GM18858 (cell line): ENCODE results near the gene ZBED5.
"Not testable (repeated sequence)": the region's sequence is repeated elsewhere in the genome, so short reads cannot be mapped to it uniquely, and the experiment has no call there.

Experiments used
- ATAC-seq: cut with Tn5 transposase; IDR thresholded peaks from one replicate; pipeline ENCODE4 v1.9.1; 2021; ENCODE audit not compliant: unreplicated experiment

The ZBED5 gene

GRCh38 chr11:10844356-10844755, 13.5 kb downstream of the ZBED5 start:
- ATAC-seq, result no peak

- ATAC-seq, result no peak
Measured at GRCh38 chr11:10838881-10839280, 19.0 kb downstream of the ZBED5 start.

GRCh38 chr11:10838083-10838482, 19.8 kb downstream of the ZBED5 start:
- ATAC-seq, result no peak

GRCh38 chr11:10836884-10837283, 21.0 kb downstream of the ZBED5 start:
- ATAC-seq, result not testable (repeated sequence)

GRCh38 chr11:10829139-10829538, 28.7 kb downstream of the ZBED5 start:
- ATAC-seq, result no peak

- no peak for ATAC-seq
Measured at GRCh38 chr11:10828402-10828801, 29.5 kb downstream of the ZBED5 start.

GRCh38 chr11:10824888-10825287, 33.0 kb downstream of the ZBED5 start:
- ATAC-seq, result peak; percentile 72

- no peak for ATAC-seq
Measured at GRCh38 chr11:10823152-10823579, 34.7 kb downstream of the ZBED5 start.

- not testable (repeated sequence) for ATAC-seq
Measured at GRCh38 chr11:10822491-10822890, 35.4 kb downstream of the ZBED5 start.

GRCh38 chr11:10818594-10818993, 39.3 kb downstream of the ZBED5 start:
- no peak for ATAC-seq

GRCh38 chr11:10813945-10814344, 43.9 kb downstream of the ZBED5 start:
- no peak for ATAC-seq

- ATAC-seq, result peak; percentile 5
Measured at GRCh38 chr11:10809373-10810160, 48.3 kb downstream of the ZBED5 start.

- ATAC-seq, result peak; percentile 82
Measured at GRCh38 chr11:10808553-10809372, 49.1 kb downstream of the ZBED5 start, which contains the start of gene EIF4G2. EIF4G2 (minus strand) TSS chr11:10808926.

GRCh38 chr11:10808235-10808552, 49.7 kb downstream of the ZBED5 start:
- peak; percentile 7 for ATAC-seq

GRCh38 chr11:10807493-10808234, 50.2 kb downstream of the ZBED5 start:
- ATAC-seq, result no peak

GRCh38 chr11:10806206-10806605, 51.6 kb downstream of the ZBED5 start:
- ATAC-seq, result no peak

GRCh38 chr11:10805741-10806140, 52.1 kb downstream of the ZBED5 start:
- no peak for ATAC-seq

GRCh38 chr11:10803676-10804075, 54.2 kb downstream of the ZBED5 start:
- ATAC-seq, result no peak
